ENCODE data around the gene HDAC5.
A peak's percentile ranks its signal among the peaks of the same experiment; 100 is the strongest.

The HDAC5 gene

GRCh38 chr17:44030482-44030881 is 93.0 kb downstream of the HDAC5 start:
- H3K27ac Mint-ChIP-seq (ENCODE audit: low read depth), result no peak overlapping the region
- H3K9me3 Mint-ChIP-seq, result no peaks in the 10 kb centered on the region
- H3K36me3 Mint-ChIP-seq (ENCODE audit: insufficient read depth), result peaks cover 21% of the 10 kb centered on the region
- no peaks in the 10 kb centered on the region for H3K27me3 Mint-ChIP-seq
- ATAC-seq (replicated peaks; ENCODE audit: extremely low read depth, poor library complexity, severe bottlenecking), result no peak
- DNase-seq (ENCODE audit: low spot score in 2 of 2), result no peak
- H3K4me1 Mint-ChIP-seq, result peaks cover 14% of the 10 kb centered on the region
- no peak overlapping the region for H3K4me3 Mint-ChIP-seq

GRCh38 chr17:44029736-44030135 is 93.7 kb downstream of the HDAC5 start:
- no peak for ATAC-seq (replicated peaks; ENCODE audit: extremely low read depth, poor library complexity, severe bottlenecking)
- H3K27ac Mint-ChIP-seq (ENCODE audit: low read depth), result peak overlapping the region; percentile 74

More at GRCh38 chr17:44029736-44030135, 93.7 kb downstream of the HDAC5 start:
- Mint-ChIP-seq H3K9me3 (no peaks in the 10 kb centered on the region), H3K4me1 (peaks cover 14% of the 10 kb centered on the region), H3K27me3 (no peaks in the 10 kb centered on the region), H3K36me3 (ENCODE audit: insufficient read depth) (peaks cover 19% of the 10 kb centered on the region), H3K4me3 (no peak overlapping the region)
- DNase-seq (ENCODE audit: low spot score in 2 of 2), result no peak
